Occipital lobe (tissue), 2 donors: ENCODE measurements around the gene ROCK2. TPM values are rescaled to one million over a fixed set of nuclear protein-coding genes. Genes with fewer than 3 reads are reported as not detected.

Source experiments
- DNase-seq: peaks from one replicate; lab custom pipeline; 2025; lab: John Stamatoyannopoulos, UW
- total RNA-seq: library from RNA; depleted of rRNA; stranded (reverse); fragments of >200 nt; gene quantifications from one replicate; pipeline ENCODE4 v1.2.3, GENCODE V29; 2014

The ROCK2 gene
- total RNA-seq, 1 donor from 2014 or later = 68.2 TPM

GRCh38 chr2:11156396-11157075 lies 187.9 kb downstream of the ROCK2 start:
- no peak for DNase-seq

GRCh38 chr2:11155381-11156035 lies 188.9 kb downstream of the ROCK2 start, which contains the start of gene SLC66A3:
Gene SLC66A3, plus strand, starts transcription at chr2:11155467. Its CDS starts 80 bp downstream, at chr2:11155547.
- DNase-seq = no peak

- peak; percentile 95 for DNase-seq
These were observed 189.5 kb downstream of the ROCK2 start for GRCh38 chr2:11154923-11155380.

- DNase-seq = no peak
These were observed 190.2 kb downstream of the ROCK2 start for GRCh38 chr2:11154016-11154922.

- DNase-seq = no peak
These were observed 191.8 kb downstream of the ROCK2 start for GRCh38 chr2:11152591-11152990.

- no peak for DNase-seq
These were observed 197.2 kb downstream of the ROCK2 start for GRCh38 chr2:11147263-11147662.

GRCh38 chr2:11146076-11146475 lies 198.4 kb downstream of the ROCK2 start:
- DNase-seq = no peak

- no peak for DNase-seq
These were observed 199.1 kb downstream of the ROCK2 start for GRCh38 chr2:11145350-11145749.

GRCh38 chr2:11144738-11145079 lies 199.7 kb downstream of the ROCK2 start:
- no peak for DNase-seq

- DNase-seq = no peak
These were observed 200.2 kb downstream of the ROCK2 start for GRCh38 chr2:11144077-11144737.

- DNase-seq = no peak
These were observed 201.4 kb downstream of the ROCK2 start for GRCh38 chr2:11142987-11143386.

- DNase-seq = no peak
These were observed 202.1 kb downstream of the ROCK2 start for GRCh38 chr2:11142330-11142729.

GRCh38 chr2:11141319-11141718 lies 203.1 kb downstream of the ROCK2 start:
- no peak for DNase-seq

- DNase-seq = no peak
These were observed 203.9 kb downstream of the ROCK2 start for GRCh38 chr2:11140492-11140891.

GRCh38 chr2:11134349-11134748 lies 210.1 kb downstream of the ROCK2 start:
- no peak for DNase-seq

GRCh38 chr2:11133936-11134320 lies 210.5 kb downstream of the ROCK2 start:
- DNase-seq = no peak

- no peak for DNase-seq
These were observed 211.0 kb downstream of the ROCK2 start for GRCh38 chr2:11133238-11133935.

- DNase-seq = peak; percentile 60
These were observed 212.3 kb downstream of the ROCK2 start for GRCh38 chr2:11132036-11132671.

- DNase-seq = no peak
These were observed 213.1 kb downstream of the ROCK2 start for GRCh38 chr2:11131166-11131920.
